HG03521 (cell line): ENCODE data around the gene SIN3B.
A peak's percentile ranks its signal among the peaks of the same experiment; 100 is the strongest.

Experiments used
- ATAC-seq: cut with Tn5 transposase; IDR thresholded peaks from one replicate; pipeline ENCODE4 v1.9.1; 2021; ENCODE audit warnings: mild to moderate bottlenecking, moderate library complexity; ENCODE audit not compliant: unreplicated experiment

Gene SIN3B

DNA sequence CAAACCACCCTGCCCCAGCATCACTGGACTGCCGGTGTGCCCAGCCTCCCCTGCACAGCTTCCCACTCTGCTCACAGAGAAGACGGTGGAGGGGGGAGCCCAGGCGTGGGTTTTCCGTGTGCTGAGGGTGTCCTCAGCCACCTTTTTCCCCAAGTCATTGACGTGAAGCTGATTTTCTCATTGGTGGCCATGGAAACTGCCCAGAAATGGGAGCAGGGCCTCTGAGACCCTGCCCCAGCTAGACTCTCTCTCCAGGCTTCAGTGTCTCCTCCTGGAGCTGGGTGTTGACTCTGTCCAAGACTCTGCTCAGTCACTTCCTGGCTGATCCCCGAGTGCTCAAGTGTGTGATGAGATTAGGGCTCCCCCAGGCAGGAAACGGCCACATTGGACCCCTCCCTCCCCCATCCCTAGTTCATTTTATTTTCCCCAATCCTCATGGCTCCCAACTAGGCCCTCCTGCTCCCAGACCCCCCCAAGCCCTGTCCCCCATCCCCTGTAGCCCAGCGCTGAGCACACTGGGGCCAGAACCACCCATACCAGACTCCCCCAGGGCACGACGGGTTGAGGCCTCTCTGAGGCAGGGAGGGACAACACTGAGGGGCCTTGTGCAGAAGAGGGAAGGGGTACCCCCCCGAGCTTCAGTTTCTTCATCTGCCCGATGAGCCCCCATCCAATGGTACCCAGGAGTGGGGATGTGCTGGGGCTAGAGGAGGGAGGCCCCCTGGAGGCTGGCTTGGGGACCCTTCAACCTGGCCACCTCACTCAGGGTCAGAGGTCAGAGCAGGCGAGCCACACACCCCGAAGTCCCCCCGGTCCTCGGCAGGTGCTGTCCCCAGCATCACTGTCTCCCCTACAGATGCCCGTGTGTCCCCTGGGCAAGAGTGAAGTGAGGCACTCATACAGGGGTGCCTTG, 58.4 kb downstream of the SIN3B start:
- no peak for ATAC-seq

DNA sequence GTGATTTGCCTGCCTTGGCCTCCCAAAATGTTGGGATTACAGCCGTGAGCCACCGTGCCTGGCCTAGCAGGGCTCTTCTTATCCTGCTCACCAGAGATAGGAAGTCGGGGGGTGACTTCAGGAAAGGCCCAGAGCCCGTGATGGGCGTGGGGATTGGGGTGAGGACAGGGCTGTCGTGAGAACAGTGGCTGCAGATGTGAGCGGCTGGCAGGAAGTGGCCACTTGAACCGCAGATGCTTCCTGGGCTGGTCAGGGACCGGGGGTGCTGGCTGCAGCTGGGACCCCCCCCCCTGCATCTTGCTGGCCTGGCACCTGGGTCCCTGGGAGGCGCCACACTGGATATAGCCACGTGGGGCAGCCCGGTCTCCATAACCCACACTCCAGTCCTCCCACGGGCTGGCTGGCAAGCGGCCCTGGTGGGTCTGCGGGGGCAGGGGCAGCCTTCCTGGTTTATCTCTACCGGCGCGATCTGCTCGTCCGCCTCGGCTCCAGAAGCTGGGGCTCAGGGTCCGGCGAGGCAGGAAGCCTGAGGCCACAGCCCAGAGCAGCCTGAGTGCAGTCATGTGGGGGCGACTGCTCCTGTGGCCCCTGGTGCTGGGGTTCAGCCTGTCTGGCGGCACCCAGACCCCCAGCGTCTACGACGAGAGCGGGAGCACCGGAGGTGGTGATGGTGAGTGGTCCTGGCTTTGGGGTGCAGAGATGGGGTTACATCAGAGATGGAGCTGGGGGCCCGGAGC, 59.6 kb downstream of the SIN3B start, which contains the start of gene F2RL3:
TSS of gene F2RL3 (plus strand) at position 371 of the 737 bp plus-strand sequence. CDS start at position 562, 191 bp downstream.
- ATAC-seq: no peak

DNA sequence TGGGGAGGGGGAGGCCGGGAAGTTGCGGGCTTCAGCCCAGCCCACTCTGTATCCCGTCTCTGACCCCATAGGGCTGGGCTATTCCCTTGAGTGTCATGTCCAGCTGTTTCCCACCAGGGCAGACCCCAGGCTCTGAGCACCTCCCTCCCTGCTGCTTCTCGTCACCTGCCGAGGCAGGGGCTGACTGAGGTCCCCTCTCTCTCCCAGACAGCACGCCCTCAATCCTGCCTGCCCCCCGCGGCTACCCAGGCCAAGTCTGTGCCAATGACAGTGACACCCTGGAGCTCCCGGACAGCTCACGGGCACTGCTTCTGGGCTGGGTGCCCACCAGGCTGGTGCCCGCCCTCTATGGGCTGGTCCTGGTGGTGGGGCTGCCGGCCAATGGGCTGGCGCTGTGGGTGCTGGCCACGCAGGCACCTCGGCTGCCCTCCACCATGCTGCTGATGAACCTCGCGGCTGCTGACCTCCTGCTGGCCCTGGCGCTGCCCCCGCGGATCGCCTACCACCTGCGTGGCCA, 60.2 kb downstream of the SIN3B start:
- no peak for ATAC-seq

DNA sequence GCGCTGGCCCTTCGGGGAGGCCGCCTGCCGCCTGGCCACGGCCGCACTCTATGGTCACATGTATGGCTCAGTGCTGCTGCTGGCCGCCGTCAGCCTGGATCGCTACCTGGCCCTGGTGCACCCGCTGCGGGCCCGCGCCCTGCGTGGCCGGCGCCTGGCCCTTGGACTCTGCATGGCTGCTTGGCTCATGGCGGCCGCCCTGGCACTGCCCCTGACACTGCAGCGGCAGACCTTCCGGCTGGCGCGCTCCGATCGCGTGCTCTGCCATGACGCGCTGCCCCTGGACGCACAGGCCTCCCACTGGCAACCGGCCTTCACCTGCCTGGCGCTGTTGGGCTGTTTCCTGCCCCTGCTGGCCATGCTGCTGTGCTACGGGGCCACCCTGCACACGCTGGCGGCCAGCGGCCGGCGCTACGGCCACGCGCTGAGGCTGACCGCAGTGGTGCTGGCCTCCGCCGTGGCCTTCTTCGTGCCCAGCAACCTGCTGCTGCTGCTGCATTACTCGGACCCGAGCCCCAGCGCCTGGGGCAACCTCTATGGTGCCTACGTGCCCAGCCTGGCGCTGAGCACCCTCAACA, 60.8 kb downstream of the SIN3B start:
- no peak for ATAC-seq

DNA sequence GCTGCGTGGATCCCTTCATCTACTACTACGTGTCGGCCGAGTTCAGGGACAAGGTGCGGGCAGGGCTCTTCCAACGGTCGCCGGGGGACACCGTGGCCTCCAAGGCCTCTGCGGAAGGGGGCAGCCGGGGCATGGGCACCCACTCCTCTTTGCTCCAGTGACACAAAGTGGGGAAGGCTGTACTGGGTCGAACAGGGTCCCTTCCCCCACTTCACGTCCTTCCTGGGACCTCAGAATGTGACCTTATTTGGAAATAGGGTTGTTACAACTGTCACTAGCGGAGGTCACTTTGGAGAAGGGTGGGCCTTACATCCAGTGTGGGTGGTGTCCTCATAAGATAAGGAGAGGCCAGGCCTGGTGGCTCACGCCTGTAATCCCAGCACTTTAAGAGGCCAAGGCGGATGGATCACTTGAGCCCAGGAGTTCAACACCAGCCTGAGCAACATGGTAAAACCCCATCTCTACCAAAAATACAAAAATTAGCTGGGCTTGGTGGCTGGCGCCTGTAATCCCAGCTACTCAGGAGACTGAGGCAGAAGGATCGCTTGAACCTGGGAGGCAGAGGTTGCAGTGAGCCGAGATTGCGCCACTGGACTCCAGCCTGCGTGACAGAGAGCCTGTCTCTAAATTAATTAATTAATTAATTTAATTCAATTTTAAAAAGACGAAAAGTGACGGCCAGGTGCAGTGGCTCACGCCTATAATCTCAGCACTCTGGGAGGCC, 61.4 kb downstream of the SIN3B start:
- ATAC-seq: no peak

DNA sequence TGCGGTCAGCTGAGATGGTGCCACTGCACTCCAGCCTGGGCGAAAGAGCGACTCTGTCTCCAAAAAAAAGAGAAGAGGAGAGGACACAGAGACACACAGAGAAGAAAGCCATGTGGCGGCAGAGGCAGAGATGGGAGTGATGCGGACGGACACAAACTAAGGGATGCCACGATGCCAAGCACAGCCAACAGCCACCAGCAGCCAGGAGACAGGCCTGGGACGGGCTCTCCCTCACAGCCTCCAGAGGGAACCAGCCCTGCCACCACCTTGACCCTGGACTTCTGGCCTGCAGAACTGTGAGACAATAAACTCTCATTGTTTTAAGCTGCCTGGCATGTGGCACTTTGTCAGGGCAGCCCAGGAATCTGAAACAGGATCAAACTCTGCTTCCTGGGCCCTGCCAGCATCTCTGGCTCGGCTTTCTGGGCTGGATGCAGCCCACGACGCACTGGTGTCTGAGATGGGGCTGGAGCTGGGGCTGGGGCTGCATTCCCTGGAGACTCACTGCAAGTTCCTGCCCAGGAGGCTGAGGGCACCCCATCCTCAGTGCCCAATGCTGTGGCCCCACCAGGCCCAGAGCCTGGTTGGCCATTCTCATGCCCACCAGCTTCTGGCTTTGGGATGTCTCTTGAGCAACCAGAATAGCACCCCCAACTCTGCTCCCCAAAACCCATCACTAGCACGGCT, 62.6 kb downstream of the SIN3B start:
- ATAC-seq: no peak

DNA sequence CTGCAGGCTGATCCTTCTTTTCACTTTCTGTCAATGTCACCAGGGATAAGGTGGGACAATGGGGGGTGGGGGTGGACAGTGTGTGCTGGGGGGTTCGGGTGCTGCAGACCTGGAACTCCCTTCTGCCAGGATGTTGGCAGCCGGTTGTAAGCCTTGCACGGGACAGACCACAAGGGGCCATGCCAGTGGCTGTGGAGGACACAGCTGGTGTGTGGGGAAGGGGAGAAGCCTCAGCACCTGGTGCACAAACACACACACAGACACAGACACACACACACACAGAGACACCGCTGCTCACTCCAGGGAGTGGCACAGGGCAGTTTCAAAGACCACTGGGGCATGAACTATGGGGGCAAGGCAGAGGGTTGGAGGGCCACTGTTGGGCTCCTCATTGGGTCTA, 63.2 kb downstream of the SIN3B start:
- ATAC-seq: no peak

DNA sequence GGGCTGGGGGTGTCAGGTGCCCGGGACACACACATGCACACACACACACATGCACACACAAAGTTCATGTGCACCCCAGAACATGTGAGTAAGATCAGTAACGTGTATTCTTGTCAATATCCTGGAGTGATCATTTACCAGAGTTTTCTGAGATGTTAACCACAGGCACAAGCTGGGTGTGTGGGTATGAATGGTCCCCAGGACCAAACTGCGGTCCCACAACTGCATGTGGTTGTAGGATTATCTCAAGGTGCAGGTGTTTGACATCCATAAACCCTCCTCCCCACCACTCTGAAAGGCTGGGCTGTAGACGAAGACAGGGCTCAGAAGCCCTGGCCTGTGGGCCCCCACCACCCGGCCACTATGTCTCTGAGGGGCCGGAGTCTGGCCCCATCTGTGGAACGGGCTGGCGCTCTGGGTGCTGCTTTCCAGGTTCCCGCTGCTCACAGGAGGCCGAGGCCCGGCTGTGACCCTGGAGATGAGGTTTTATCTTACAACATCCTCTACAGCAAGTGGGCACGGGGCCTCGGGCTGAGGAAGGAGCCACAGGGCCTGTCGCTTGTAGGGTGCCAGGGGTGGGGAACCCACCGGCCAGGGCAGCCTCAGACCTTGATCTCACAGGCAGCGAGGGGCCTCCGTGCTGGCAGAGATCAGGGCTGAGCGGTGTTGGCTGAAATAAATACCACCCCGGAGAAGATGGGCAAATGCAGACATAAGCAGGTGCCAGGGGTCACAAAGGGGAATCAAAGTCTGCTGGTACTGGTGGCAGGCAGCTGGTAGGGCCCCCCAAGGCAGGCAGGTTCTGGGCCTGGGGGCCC, 63.9 kb downstream of the SIN3B start:
- no peak for ATAC-seq

DNA sequence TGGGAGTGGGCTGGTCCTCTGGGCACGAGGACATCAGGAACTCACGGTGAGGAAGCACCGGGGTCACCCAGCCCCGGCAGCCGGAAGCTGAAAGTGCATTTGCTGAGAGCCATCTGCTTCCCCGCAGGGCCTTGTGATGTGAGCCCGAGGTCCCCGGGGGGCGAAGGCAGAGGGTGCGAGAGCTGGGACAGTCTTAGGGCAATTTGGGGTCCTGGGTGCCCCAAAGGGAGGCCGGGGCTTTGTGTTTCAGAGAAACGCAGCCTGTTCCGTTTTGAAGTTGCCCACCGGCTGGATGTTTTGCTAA, 64.4 kb downstream of the SIN3B start:
- ATAC-seq: no peak

DNA sequence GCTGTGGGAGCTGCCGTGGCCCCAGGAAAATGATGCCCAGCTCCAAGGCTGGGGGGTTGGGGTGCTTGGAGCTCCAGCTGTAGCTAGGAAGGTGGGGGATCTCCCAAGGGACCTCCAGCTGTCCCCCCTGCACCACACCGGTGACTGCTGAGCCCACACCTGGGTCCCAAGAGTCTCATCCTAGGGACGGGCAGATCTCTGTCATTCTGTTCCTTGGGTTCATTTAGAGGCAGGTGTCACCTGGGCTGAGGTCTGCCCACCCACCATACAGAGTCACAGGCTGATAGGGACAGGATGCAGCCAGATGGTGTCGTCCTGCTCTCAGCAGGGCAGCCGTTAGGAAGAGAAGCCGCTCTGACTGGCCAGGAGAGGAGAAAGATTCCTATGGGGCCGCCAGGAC, 64.9 kb downstream of the SIN3B start:
- ATAC-seq: no peak

DNA sequence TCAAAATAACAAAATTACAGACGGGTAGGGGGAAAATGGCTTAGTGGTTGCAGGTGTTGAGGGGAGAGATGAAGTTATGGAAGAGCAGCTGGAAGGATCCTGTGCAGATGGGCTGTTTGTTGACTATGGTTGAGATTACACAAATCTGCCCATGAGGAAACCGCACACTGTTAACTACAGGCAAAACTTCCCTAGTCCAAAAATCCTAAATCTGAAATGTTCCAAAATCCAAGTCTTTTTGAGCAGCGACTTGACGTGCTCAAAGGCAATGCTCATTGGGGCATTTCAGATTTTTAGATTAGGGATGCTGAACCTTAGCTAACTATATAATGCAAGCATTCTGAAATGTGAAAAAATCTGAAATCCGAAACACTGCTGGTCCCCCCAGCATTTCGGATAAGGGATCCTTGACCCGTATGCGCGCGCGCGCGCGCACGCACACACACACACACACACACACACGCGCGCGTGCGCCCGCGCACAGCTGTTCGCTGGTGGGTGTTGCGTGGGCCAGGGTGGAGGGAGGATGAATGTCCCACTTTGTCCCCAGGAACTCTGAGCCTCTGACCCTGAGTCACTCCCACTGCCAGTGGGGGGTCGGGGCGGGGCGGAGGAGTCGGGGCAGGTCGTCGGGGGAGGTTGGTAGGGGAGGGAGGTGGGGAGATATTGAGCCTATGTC, 66.4 kb downstream of the SIN3B start:
- ATAC-seq: no peak

DNA sequence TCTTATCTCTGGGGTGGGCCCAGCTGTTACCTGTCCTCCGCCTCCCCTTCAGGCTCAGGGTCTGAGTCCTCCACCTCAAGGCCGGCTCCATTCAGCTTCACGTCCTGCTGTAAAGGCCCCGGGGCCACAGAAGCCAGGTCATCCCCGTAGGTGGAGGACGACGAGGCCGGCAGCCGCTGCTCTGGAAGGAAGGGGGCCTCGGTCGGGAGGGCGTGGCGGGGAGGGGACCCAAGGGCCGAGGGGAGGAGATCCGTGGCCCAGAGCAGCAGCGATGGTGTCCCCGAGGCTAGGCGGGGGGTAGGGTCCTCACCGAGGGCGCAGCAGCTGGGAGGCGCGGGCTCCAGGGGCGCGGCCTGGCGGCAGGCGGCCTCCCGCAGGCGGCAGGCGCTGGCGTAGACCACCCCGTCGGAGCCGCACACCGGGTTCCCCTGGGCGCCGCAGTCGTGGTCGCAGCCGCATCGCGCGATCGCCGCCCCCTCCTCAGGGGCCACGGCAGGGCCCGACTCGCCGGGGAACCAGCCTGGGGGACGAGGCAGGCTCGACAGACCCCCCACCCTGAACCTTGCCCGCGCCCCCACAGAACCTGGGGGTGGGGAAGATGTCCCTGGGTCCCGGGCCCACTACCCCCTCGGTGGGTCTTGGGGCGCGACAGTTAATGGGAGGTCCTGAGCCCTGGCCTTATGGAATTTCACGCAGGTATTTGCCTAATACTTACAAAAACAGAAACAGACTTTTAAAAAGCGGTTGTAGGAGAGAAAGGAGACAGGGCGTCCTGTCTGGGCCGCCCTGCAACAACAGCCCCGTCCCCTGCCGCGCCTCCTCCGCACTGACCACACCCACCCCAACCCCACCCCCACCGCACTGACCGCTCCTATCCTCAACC, 67.2 kb downstream of the SIN3B start:
- peak; percentile 25 for ATAC-seq

DNA sequence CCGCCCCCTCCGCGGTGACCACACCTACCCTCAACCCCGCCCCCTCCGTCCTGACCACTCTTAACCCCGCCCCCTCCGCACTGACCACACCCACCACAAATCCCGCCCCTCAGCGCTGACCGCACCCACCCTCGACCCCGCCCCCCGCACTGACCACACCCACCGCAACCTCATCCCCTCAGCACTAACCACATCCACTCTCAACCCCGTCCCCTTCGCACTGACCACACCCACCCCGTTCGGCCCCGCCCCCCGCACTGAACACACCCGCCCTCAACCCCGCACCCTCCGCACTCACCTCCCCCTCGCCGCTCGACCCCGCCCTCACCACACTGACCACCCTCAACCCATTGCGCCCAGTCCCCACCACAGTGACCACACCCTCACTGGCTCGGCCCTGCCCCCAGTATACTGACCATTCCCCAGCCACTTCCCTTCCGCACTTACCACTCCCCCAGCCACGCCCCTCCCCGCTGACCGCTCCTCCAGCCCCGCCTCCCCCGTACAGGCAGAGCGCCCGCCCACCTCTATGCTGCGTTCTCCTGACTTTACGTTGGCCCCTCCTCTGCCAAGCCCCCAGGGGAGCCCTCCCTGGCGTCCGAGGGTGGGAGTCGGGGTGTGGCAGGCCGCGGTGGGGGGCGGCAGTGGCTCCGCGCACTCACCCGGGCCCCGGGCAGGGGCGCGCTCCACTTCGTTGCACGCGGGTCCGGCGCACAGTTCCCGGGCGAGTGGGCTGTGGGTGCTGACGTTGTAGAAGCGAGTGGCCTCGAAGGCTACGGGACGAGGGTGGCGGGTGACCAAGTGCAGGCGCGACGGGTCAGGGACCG, 68.0 kb downstream of the SIN3B start:
- peak; percentile 47 for ATAC-seq

DNA sequence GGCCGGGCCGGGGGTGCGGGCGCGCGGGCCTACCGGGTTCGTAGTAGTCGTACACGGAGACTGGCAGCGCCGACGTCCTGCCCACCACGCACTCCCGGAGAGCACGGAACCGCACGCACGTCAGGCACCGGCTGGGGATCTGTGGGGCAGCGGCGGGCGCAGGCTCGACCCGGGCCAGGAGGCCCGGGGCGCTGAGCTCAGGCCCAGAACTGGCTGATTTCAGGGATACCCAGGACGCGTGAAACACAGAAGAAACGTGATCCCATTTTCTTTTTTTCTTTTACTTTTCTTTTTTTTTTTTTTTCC, 68.6 kb downstream of the SIN3B start:
- ATAC-seq: no peak

DNA sequence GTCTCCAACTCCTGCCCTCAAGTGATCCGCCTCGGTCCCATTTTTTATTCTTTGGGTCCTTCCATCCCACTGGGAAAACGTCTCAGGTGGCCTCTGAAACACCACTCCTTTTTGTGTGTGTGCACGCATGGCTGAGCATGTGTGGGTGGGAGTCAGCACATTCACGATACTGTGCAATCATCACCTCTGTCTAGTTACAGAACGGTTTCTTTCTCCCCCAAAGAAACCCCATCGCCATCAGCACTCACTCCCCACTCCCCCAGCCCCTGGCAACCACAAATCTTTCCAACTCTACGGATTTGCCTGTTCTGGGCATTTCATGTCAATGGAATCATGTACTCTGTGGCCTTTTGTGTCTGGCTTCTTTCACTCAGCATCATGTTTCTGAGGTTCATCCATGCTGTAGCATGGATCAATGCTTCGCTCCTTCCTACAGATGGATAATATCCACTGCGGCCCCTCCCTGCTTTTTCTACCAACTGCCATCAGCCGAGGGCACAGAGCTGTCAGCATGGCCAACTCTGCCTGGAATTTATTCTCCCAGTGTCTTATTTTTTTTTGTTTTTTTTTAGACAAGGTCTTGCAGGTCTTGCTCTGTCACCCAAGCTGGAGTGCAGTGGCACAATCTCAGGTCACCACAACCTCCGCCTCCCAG, 69.3 kb downstream of the SIN3B start:
- no peak for ATAC-seq

DNA sequence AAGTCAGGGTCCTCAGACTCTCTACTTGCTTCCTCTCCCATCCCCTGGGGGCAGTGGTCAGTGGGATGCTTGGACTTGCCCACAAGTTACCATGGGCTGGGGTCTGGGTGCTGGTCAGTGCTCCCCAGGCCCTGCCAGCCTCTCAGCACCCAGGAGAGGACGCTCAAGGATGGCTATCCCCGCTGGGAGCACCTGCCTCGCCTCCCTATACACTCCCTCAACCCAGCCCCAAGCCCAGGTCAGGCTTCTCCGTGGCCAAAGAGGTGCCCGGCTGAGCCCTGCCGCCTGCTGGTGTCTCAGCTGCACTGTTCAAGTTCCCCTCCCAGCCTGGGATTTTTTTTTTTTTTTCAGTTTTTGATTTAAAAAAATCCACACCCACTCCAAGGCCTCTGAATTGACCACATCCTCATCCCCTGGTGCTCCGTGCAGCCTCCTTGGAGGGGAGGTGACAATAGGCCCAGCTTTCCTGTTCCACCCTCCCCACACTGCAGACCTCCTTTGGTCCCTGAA, 70.4 kb downstream of the SIN3B start:
- ATAC-seq: no peak
